Stimulated activated CD4-positive, alpha-beta T cell treated with anti-CD3 and anti-CD28 coated beads, TNF-alpha, amount 100 ng/mL, for 1 hour (primary cell): ENCODE measurements around the gene MILR1.
"Not testable (repeated sequence)": the region's sequence is repeated elsewhere in the genome, so short reads cannot be mapped to it uniquely, and the experiment has no call there.

Experiments used
- DNase-seq, 3 donors: peaks; one replicate each; pipeline ENCODE4 v3.0.0-alpha.2; 2020; ENCODE audit warnings: low read depth in 3 of 3, low spot score in 1 of 3

Gene MILR1

DNA sequence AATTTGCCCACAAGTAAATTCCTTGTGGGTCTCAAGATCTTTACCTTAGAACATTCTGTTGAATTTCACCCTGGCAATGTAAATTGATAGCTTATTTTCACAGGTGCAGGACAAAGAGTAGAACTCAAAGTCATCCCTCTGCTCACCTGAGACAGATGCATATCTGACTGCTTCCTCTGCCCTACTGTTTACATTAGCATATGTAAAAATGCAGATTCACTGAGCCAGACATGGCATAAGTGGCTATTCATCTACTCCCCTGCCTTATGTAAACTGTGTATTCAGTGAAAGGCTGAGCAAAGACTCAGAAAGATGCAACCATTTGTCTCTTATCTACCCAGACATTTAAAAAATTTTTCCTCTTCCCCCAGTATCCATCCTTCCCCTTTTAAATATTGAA is 22.3 kb upstream of the MILR1 start:
- no peak for DNase-seq

DNA sequence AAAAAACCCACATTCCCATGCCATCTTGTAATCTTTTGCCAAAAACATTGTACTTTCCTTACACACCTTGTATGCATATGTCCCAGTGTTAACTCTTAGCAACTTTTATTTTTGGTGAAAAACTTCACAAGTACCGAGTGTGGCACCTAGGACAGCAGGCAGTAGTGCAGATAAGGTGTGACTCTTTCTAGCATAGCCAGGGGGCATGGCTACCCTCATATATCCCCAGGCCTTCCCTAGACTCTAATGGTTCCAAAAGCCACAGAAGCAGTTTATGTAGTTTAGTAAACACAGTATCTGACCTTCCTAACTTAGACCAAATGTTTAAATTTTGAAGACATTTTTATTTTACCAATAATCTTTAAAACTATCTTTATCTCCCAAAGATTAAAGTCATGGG is 20.5 kb upstream of the MILR1 start:
- no peak for DNase-seq

DNA sequence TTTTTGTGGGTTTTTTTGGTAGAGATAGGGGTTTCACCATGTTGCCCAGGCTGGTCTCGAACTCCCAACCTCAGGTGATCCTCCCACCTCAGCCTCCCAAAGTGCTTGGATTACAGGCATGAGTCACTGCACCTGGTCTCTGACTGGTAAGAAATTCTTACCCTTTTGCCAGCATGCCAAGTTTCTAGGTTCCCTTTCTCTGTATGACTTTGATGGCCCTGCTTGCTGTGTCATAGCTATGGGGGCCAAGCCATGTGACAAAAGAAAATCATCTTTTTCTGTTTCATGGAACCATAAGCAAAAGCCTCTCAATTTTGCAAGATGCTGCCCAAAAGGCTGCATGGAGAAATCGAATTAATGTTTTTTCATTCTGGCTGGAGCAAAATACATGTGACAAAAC is 18.9 kb upstream of the MILR1 start:
- DNase-seq, result not testable (repeated sequence)

DNA sequence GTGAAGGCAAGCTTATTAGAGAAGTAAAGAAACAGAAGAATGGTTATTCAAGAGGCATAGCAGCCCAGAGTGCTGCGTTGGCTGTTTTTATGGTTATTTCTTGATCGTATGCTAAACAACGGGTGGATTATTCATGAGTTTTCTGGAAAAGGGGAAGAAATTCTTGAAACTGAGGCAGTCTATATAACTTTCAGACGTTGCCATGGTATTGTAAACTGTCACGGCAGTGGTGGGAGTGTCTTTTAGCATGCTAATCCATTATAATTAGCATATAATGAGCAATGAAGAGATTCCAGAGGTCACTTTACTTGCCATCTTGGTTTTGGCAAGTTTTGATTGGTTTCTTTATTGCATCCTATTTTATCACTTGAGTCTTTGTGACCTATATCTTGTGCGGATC is 17.4 kb upstream of the MILR1 start:
- no peak for DNase-seq

DNA sequence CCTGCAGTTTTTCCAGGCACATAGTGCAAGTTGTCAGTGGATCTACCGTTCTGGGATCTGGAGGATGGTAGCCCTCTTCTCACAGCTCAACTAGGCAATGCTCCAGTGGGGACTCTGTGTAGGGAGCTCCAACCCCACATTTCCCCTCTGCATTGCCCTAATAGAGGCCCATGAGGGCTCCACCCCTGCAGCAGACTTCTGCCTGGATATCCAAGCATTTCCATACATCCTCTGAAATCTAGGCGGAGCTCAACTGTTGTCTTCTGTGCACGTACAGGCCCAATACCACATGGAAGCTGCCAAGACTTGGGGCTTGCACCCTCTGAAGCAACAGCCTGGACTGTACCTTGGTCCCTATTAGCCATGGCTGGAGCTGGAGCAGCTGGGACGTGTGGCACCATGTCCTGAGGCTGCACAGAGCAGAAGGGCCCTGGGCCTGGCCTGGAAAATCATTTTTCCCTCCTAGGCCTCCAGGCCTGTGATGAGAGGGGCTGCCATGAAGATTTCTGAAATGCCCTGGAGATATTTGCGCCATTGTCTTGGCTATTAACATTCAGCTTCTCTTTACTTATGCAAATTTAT is 10.9 kb upstream of the MILR1 start:
- no peak for DNase-seq

DNA sequence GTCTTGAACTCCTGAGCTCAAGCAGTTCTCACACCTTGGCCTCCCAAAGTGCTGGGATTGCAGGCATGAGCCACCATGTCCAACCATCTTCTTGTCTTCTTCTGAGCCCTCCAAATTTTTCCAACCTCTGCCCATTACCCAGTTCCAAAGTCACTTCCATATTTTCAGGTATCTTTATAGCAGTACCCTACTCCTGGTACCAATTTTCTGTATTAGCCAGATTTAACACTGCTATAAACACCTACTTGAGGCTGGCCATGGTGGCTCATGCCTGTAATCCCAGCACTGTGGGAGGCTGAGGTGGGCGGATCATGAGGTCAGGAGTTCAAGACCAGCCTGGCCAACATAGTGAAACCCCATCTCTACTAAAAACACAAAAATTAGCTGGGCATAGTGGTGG is 9.4 kb upstream of the MILR1 start:
- DNase-seq, result not testable (repeated sequence)

DNA sequence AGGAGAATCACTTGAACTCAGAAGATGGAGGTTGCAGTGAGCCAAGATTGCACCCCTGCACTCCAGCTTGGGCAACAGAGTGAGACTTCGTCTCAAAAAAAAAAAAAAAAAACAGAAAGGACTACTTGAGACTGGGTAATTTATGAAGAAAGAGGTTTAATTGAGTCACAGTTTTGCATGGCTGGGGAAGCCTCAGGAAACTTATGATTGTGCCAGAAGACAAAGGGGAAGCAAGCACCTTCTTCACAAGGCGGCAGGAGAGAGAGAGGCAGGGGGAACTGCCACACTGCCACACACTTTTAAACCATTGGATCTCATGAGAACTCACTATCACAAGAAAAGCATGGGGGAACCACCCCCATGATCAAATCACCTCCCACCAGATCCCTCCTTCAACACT is 9.0 kb upstream of the MILR1 start:
- no peak for DNase-seq

DNA sequence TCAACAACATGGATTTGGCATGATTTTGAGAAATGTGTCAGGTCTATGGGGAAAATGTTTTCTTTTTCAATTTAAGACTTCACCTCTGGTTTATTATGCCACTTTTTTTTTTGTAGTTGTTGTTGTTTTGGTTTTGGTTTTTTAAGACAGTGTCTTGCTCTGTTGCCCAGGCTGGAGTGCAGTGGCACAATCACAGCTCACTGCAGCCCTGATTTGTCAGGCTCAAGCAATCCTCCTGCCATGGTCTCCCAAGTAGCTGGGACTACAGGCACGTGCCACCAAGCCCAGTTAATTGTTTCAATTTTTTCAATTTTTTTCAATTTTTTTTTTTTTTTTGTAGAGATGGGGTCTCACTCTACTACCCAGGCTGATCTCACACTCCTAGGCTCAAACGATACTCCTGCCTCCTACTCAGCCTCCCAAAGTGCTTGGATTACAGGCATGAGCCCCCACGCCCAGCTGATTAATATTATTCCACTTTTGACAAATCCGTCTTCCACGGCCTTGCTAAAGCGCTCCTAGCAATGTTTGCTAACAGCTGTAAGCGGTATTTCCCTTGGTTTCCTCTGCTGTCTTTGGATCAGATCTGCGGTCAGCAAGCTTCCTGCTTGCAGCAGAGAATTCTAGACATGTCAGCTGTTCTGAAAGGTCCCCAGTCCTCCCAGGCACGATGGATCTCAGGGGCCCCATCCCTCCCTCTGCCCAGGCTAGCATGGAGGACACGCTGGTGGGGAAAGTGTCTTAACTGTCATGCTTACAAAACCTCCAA is 7.0 kb upstream of the MILR1 start:
- DNase-seq, result no peak

DNA sequence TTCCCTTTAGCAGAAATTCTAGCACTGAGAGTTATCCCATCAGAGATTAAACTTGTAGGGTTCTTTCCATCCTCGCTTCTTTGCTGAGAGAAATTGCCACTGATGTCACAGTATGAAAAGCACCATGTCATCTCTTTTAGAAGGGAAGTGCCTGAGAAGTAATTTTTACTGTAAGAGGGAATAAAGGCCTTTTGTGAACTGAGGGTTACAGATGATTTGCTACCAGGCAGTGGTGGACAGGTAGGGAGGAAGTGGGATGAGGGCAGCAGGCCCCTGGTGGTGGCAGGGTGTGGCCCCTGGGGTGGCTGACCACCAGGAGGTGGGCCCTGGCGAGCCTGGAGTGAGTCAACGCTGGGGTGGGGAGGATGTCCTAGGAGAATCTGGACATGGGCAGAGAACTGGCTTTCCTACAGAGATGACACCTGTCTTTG is 6.4 kb upstream of the MILR1 start:
- DNase-seq, result no peak

DNA sequence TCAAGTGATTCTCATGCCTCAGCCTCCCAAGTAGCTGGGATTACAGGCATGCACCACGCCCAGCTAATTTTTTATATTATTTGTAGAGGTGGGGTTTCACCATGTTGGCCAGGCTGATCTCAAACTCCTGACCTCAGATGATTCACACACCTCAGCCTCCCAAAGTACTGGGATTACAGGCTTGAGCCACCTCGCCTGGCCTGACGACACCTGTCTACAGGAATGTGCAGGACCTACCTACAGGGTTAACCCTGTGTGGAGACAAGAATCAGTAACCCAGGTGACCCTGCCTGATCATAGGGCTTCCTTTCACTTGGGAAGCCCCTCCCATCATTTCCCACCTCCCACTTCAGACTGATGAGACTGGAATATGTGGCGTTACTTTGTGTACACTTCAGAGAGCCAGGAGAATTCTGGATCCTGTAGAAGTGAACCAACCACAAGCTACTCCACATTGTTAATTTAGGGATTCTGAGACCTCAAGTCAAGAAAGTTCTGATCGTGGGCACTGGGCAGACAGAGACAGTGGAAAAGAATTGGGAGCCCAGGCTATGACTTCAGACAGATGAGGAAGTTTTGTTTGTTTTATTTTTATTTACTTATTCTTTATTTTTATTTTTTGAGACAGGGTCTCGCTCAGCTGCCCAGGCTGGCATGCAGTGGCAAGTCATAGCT is 5.7 kb upstream of the MILR1 start:
- DNase-seq, result no peak

DNA sequence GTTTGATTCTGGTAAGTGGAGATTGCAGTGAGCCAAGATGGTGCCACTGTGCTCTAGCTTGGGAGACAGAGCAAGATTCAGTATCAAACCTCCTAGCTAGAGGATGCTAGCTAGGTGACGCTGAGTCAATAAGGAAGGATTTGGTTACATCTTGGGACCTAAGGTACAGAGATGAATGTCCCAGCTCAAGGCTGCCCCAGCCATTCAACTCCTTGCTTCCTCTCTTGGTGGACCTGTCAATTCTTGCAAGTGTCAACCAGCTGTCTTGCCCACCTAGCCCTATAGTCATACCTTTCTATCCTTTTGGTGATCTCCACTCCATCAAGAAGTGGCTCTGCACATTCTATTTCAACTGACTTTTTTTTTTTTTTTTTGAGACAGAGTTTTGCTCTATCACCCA is 1.4 kb upstream of the MILR1 start:
- DNase-seq, result no peak

DNA sequence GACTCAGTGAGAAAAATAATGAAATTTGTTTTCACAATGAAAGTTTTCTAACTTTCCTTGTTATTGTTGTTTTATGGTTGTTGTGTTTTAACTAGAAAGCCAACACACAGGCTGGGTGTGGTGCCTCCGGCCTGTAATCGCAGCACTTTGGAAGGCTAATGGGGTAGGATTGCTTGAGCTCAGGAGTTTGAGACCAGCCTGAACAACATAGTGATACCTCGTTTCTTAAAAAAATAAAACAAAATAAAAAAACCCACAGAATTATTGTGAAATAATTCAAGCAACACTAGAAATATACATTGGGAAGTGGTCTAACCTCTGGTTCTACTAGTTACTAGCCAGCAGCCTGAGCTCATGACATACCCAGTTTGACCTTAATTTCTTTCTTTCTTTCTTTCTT is 630 bp downstream of the MILR1 start:
- no peak for DNase-seq

DNA sequence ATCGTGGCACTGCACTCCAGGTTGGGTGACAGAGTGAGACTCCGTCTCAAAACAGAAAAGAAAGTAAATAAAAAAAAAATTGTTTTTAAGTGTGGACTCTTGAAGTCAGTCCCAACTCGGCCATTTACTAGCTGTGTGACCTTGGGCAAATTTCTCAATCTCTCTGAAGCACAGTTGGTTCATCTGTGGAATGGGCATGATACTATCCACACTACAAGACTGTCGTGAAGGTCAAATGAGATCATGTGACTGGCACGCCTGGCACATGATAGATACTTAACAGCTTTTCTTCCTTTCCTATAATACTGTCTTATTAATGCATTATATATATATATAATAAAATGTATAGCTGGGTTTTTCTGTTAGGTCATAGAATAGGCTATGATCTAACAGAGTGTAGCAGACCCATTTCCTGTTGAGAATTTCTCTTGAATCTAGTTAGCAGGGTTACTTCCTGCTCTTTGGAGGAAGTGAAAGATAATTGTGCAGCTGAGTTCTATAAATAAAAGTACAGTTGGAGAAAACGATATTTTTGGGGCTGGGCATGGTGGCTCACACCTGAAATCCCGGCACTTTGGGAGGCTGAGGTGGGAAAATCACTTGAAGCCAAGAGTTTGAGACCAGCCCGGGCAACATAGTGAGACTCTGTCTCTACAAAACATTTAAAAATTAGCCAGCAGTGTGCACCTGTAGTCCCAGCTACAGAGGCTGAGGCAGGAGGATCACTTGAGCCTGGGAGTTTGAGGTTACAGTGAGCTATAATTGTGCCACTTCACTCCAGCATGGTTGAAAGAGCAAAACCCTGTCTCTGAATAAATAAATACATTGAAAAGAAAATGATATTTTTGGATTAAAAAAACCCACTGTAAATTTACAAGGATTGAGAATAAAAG is 7.3 kb downstream of the MILR1 start:
- DNase-seq, result no peak

DNA sequence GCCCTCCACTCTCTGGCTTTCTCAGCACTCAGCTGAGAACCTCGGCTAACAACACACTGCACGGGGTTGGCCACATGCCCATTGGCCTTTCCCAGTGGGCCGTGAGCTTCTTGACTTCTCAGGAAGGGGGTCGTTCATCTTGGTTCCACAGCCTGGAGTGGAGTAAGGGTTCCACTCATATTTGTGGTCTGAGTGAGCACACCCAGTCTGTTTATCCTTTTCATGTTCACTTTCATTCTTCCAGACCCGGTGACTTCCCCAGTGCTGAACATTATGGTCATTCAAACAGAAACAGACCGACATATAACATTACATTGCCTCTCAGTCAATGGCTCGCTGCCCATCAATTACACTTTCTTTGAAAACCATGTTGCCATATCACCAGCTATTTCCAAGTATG is 8.2 kb downstream of the MILR1 start:
- DNase-seq, result no peak

DNA sequence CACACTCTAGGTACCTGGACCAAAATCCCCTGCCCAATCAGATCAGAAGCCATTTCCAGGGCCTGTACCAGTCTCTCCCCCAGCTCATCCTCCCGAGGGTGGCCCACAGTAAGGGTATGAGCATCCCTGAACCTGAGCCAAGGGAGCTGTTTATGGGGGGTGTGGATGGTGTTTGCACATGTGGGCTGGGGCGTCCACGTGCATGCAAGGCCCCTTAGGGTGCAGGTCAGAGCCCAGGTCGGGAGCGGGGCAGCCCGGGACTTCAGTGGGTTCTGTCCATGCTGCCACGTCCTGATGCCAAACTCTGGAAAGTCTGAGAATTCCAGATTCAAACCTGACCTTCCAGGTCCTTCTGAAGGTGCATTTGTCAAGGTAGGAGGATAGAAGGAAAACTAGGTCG is 9.8 kb downstream of the MILR1 start:
- DNase-seq, result no peak

DNA sequence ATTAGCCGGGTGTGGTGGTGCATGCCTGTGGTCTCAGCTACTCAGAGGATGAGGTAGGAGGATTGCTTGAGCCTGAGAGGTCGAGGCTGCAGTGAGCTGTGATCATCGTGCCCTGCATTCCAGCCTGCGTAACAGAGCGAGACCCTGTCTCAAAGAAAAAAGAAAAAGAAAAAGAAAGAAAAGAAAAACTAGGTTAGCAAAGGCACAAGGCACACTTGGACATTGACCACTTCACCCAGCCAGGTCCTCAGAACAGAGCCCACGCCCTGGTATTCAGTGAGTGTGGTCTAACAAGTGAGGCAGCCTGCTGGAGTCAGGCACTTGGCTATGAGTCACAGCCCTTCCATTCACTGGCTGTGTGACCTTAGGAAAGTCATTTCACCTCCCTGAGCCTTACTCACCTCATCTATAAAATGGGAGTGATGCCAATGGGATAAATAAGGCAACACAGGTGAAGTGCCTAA is 10.4 kb downstream of the MILR1 start:
- DNase-seq, result no peak

DNA sequence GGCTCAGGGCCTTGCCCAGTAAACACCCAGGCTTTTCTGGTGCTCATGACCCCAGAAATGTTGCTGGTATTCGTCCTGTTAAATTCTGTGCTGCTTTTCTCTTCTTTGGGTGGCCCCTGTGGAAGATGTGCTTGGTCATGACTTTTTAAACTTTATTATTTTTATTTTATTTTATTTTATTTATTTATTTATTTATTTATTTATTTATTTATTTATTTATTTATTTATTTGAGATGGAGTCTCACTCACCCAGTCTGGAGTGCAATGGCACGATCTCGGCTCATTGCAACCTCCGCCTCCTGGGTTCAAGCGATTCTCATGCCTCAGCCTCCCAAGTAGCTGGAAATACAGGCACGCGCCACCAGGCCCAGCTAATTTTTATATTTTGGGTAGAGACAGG is 10.9 kb downstream of the MILR1 start:
- not testable (repeated sequence) for DNase-seq

DNA sequence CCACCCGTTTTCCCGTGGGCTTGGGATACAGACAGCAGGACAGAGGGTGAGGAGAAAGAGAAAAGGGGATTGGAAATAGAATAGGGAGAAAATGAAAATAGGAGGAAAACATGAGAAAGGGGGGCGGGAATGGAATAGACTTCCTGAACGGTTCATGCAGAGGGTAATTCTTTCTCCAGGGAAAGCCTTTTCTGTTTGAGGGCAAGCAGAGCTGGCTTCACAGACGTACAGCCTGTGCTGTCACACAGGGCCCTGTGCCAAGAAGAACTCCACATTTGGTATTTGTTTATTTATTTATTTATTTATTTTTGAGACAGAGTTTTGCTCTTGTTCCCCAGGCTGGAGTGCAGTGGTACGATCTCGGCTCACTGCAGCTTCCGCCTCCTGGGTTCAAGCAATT is 12.0 kb downstream of the MILR1 start:
- no peak for DNase-seq

DNA sequence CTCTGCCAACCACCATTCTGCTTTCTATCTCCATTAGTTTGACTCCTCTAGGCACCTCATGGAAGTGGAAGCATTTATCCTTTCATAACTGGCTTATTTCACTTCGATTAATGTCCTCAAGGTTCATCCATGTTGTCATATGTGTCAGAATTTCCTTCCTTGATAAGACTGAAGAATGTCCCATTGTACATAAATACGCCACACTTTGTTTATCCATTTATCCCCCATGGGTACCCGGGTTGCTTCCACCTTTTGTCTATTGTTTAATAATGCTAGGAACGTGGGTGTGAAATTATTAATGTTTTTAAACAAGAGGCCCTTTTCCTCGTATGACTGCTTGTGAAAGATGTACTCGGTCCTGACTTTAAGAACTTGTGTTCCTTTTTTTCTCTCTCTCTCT is 12.9 kb downstream of the MILR1 start:
- no peak for DNase-seq

DNA sequence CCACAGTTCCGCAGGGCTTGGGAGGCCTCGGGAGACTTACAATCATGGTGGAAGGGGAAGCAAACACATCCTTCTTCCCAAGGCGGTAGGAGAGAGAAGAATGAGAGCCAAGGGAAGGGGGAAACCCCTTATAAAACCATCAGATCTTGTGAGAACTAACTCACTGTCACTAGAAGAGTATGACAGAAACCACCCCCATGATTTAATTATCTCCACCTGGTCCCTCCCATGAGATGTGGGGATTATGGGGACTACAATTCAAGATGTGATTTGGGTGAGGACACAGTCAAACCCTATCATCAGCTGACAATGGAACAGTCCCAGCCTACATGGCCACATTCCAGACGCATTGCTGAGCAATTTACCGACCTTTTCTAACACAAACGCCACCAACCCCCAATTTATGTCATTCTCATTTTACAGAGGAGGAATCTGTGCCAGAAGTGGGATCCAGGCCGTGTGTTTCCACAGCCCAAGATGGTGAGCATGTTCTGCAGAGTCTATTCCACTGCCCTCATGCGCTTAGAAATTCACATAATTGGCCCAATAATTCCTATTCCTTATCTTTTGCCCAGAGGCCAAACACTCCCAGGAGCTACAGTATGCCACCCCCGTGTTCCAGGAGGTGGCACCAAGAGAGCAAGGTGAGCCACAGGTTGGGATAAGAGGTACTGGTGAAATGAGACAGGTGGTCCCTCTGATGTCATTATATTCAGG is 17.3 kb downstream of the MILR1 start:
- no peak for DNase-seq

DNA sequence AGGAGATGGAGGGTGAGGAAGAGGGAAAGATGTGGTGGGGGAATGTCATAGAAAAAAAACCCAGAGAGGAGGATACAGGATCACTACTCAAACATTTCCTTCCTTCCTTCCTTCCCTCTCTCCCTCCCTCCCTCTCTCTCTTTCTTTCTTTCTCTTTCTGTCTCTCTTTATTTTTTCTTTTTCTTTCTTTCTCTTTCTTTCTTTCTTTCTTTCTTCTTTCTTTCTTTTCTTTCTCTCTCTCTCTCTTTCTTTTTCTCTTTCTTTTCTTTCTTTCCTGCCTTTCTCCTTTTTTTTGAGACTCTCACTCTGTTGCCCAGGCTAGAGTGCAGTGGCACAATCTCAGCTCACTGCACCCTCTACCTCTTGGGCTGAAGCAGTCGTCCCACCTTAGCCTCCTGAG is 17.9 kb downstream of the MILR1 start:
- not testable (repeated sequence) for DNase-seq
